CD1c-positive myeloid dendritic cell (primary cell): Measurements from ENCODE around the gene MPST.

Source experiments
- DNase-seq: peaks from one replicate; pipeline ENCODE4 v3.0.0-alpha.2; 2016; ENCODE audit errors: extremely low spot score

Gene MPST

DNA sequence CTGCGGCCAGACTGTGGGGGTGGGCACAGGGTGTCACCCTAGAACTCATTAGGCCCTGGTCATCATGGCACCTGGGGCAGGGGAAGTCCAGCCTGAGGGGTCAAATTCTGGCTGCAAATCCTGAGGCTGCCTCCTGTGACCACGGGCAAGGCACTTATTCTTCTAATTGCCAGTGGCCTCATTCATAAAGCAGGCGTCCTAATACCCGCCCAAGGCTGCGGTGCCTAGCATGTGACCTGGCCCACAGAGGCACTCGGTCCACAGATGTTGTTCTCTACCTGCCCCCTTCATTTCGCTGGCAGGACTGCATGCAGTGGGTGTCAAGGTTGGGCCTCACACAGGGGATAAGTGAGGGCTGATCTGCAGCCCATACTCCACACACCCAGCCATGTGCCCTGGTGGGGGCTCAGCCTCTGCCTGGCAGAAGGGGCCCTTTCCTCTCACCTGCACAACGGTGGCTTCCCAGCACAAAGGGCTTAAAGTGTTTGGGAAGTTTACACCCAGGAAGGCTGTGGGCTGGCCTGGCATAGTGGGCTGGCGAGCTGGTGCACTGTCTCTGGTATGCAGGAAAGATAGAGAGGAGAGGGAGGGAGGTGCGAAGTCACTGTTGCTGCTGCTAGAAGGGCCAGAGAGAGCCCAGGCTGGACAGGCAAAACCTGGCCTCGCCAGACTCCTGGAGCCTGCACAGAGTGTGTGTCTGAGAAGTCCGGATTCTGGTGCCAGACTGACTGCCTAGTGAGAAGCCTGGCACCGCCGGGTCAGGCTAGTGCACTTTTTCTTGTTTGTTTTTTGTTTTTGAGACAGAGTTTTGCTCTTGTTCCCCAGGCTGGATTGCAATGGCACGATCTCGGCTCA lies 3.2 kb downstream of the MPST start:
- no peak for DNase-seq

DNA sequence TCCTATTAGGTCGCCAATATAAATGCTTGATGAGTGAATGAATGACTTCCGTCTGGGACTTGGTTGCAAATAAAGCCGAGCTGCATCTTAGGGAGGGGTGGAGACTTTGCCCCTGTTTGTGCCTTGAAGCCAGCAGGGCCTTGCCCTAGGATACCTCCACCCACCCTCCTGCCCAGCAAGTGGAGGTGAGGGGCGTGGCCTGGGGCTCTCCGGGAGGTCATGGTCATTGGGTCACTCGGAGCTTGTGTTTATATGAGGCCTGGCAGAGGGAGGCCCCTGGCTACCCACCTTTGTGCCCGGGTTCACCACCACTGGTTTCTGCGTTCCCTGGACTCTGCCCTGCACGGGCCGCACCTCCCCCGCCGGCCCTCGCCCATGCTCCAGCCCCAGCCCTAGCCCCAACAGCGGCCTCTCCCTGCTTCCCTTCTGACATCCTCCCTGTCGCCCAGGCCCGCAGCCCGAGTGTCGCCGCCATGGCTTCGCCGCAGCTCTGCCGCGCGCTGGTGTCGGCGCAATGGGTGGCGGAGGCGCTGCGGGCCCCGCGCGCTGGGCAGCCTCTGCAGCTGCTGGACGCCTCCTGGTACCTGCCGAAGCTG lies 4.3 kb downstream of the MPST start:
- no peak for DNase-seq

DNA sequence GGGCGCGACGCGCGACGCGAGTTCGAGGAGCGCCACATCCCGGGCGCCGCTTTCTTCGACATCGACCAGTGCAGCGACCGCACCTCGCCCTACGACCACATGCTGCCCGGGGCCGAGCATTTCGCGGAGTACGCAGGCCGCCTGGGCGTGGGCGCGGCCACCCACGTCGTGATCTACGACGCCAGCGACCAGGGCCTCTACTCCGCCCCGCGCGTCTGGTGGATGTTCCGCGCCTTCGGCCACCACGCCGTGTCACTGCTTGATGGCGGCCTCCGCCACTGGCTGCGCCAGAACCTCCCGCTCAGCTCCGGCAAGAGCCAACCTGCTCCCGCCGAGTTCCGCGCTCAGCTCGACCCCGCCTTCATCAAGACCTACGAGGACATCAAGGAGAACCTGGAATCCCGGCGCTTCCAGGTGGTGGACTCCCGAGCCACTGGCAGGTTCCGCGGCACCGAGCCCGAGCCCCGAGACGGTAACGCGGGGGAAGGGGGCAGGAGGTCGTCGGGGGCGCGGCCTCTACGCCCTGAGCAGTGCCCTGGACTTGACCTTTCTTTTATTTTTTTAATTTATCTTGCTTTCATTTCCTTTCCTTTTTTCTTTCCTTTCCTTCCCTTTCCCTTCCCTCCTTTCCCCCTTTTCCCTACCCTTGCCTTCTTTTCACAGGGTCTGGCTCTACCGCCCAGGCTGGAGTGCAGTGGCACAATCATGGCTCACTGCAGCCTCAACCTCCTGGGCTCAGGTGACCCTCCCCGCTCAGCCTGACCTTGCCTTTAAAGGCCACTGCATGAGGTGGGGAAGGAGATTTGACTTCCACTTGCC lies 5.0 kb downstream of the MPST start:
- DNase-seq, result no peak

DNA sequence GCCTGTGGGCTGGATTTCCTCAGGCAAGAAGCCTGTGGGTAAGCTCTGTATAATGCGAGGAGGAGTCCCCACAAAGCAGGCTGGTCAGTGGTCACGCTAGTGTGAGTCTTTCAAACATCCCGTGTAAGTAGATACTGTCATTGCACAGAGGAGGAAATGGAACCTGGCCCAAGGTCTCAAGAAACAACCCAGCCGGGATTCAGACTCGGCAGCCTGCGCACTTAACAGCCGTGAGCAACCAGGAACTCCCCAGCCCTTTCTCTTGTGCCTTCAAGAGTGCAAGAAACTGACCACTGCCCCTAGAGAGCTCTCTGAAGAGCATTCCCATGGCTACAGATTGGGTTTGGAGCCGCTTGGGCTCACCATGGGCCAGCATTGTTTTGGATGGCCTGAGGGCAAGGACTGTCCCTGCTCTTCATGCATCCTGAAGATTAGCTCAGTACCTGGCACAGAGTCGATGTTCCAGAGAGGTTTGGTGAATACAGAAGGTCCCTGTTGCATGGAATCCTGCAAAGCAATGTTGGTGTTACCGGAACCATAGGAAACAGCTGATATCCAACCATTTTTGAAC lies 6.0 kb downstream of the MPST start:
- DNase-seq, result no peak

DNA sequence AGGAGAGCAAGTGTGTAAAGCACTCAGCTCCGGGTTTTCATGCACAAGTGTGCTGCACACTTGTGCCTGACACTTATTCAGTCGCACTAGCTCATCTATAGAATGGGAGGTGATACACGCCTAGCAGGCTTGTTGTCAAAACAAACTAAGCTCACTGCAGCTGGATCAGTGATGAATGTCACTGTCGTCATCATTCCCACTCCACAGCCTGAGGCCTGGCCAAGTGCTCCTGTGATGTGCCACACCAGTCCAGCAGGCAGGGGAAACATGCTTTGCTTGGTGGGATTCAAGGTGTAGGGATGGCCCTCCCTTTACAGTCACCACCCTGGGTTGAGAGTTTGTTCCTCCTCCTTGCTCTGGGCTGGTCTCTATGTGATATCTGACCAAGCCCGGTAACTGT lies 6.8 kb downstream of the MPST start:
- no peak for DNase-seq

DNA sequence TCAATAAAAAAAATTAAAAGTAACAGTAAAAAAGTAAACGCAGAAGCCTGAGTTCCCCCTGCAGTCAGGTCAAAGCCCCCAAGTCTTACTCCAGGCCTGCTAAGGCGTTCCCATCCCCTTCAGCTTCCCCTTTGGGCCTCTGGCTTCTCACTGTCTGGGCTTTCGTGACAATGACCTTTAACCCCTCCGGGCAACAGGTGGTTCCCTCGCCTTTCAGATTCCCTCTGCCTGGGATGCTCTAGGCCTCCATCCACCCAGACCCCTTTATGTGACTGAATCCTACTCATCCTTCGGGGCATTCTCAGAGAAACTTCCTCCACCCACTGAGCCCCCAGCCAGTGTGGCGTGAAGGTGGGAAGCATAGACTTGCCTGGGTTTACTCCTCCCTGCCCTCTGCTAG lies 8.0 kb downstream of the MPST start:
- DNase-seq, result no peak

DNA sequence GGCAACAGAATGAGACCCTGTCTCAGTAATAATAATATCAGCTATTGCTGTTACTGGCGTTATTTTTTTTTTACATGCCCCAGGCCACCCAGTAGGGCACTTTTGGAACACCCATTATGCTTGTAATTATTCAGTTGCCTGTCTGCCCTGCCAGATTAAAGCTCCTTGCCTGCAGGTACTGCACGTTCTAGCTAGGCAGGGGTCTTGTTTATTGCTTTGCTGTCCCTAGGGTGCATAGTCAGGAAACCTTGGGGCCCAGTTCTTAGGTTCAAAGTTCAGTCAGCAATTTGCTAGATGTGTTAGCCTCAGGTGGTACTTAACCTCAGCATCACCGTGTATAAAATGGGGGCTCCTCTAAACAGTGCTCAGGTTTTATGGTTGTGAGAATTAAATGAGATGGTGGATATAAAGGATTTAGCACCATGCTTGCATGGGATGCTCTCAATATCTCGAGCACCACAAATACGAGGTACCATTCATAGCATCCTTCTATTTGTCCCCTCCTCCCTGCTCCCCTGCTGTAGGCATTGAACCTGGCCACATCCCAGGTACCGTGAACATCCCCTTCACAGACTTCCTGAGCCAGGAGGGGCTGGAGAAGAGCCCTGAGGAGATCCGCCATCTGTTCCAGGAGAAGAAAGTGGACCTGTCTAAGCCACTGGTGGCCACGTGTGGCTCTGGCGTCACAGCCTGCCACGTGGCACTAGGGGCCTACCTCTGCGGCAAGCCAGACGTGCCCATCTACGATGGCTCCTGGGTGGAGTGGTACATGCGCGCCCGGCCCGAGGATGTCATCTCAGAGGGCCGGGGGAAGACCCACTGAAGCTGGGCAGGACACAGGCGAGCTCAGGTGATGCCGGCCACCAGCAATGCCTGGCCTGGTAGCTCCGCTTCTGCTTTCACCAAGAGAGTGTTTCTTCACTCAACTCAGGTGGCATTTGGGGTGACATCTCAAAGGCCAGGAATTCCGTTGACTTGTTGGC lies 9.4 kb downstream of the MPST start:
- no peak for DNase-seq

DNA sequence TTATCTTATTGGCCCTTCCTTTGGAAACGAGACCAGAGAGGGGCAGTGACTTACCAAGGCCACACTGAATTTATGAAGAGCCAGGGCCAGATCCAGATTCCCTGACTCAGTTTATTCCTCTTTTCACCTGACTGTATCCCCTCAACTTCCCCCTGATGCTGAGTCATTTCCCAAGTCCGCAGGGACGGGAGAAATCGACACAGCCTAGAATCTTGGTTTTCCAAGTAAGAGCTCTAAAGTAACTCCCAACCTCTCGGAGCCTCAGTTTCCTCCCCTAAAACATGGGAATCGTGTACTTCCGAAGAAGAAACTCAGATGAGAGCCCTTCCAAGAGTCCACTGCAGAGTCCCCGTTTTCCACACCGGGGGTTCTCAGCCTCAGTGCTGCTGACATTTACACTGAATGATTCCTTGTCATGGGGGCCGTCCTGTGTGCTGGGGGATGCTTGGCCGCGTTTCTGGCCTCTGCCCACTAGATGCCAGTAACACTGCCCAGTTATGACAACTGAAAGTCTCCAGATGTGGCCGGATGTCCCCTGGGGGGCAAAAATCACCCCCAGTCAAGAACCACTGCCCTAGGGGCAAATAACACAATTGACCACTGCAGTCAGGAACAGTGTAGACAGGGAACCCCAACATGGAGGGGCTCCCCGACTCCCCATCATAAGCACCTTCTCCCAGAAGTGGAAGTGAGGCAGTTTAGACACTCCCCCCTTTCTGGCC lies 11.2 kb downstream of the MPST start:
- DNase-seq, result no peak

DNA sequence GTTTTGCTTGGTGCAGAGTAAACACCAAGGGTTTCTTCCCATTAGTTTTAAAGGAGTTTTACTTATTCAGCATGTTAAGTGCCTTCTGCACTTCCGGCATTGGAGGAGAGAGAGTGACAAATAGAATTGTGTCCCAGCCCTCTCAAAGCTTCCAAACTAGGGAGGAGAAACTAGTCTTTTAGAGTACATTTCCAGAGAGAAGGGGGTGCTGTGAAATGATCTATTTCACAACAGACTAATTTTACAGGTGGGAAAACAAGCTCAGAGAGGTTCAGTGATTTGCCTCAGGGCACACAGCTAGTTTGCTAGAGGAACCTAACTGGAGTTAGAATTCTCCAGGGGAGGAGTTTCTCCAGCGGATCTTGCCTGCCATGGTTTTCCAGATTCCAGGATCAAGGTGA lies 12.6 kb downstream of the MPST start:
- DNase-seq, result no peak

DNA sequence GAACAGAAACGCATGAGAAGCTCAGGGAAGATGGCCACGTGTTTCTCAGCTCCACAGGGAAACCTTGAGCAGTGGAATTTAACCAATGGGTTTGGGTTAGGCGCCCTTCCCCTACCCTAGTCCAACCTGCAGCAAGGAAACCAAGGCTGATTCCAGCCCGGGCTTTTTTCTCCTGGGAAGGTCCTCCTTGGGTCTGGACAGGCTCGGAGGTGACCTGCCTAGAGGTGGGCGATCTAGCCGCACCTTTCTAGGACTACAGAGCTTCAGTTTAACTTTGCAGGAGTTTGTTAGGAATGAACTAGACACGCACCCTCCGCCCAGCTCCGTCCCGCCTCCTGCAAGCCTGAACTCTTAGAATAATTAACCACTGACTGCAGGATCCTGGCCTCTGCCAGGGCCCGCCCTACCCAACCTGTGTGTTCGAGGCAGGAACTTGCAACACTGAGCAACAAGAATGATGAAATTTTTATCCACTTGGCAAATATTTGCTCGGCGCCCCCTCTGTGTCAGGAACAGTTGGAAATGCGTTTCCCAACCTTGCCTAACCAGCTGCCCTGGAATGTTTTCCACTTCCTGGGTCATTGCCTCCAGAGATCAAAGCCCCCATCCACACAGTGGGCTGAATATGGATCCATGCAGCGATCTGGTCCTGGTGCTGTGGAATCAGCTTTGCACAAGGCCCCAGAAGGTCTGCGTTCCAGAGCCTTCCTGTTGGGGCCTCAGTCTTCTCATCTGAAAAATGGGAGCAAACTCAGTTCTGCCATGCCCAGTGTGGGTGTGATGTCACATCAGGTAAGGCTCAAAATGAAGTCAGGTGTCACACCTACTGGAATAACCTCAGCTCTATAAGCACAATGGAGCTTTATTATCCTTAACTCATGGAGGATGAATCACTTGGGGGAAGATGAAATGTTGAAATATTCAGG lies 13.3 kb downstream of the MPST start:
- DNase-seq, result no peak

DNA sequence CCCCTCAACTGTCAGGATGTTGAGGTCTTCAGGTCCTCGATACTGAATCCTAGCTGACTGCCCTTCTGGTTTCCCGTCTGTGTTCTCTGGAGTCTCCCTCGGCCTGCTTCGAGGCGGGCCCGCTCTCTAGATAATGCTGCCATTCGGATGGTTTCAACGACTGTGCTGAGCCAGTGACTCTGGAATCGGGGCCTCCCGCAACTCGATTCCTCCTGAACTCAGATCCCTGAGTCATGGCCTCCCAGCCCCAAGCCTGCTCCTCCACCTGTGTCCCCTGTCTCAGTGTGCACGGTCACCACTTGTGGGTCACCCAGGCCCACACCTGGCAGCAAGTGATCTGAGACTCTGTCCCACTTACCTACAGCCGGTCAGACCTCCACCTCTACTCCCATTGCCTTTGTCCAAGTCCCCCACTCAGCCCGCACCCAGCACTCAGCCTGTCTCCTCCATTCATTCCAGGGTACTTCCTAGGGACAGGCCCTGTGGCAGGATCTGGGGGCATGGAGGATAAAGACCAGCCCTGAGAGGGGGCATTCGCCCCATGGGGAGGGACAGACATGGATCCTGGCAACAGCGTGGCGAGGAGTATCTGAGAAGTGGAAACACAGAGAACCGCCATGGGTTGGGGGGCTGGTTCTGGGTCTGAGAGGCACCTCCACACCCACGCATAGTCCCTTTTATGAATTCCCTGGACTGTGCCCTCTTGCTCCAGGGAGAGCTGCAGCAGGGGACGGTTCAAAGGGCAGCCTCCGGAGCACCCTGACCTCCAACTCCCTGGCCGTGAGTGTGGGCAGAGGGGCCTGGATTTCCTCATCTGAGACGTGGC lies 14.3 kb downstream of the MPST start:
- no peak for DNase-seq

DNA sequence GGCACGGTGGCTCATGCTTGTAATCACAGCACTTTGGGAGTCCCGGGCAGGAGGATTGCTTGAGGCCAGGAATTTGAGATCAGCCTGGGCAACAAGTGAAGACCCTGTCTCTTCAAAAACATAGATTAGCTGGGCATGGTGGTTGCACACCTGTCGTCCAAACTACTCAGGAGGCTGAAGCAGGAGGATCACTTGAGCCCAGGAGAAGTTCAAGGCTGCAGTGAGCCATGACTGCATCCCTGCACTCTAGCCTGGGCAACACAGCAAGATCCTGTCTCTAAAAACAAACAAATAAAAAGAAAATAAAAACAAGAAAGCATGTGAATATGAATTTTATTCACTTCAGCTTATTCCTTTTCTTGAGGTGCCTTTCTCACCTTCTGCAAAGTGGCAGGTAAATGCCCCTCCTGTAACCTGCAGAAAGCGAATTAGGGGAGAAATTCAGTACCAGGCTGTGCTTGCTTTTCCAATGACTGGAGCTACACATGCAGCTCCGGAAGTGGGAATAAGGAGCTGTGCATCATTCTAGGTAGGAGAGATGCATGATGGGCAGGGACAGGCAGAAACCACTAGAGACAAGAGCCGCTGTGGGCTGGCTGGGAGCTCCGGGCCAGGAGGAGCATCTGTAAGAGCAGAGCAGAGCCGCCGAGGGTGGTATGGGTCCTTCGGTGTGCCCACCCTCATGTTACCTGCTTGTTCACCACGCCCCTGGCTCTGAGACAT lies 17.3 kb downstream of the MPST start:
- DNase-seq, result no peak

DNA sequence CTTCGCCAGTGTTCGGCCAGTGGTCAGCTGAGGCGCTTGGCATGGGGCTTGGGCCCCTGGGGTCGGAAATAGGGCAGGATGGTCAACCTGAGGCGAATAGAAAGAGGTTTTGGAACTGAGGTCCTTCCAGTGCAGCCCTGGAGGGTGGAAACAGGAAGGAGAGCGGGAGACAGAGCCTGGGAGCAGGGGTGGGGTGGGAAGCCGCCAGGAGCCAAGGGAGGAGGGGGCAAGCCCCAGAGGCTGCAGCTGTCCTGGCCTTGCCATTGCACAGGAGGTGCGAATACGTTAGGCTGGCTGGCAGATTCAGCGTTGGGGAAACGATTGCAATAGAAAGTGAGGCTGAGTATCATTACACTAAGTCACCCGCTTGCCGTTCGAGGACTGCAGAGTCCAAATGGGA lies 18.1 kb downstream of the MPST start:
- no peak for DNase-seq

DNA sequence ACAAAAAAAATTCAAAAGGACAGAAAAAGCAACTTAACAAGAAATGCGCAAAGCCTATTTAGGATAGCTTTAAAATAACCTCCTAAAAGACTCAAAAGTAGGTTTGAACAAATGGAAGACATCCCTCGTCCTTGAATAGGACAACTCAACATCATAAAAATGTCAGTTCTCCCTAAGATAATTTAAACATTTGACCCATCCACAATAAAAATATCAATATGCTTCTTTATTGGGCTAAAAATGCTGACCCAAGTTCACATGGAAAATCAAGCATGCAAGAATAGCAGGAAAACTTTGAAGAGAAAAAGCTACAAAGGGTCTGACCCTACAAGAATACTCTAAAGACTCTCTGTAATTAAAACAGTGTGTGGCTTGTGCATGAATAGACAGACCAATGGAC lies 19.9 kb downstream of the MPST start:
- DNase-seq, result no peak

DNA sequence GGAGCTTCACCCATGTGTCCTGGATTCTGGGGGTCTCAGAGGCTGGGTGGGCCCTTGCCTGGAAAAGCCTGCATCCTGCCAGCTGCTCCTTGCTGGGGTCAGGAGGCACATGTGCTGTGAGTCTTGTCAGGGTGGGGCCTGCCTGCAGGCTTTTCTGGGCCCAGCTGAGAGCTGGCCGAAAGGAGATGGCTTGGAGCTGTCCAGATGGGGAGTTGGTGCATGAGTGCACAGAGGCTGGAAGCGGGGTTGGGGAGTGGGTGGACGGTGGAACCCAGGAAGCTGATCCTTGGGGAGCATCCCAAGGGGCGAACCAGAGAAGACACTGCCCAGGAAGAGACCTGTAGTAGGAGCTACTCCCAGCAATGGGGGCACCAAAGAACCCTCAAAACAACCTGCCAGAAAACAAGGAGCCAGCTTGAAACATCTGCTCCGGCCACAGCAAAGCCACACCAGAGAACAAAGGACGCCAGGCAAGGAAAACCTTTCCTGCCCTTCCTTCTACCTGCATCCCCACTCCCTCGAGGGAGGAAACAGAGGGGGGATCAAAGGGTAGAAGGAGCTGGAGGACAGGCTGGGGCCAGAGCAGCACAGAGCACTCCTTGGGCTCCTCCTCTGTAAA lies 23.8 kb downstream of the MPST start:
- DNase-seq, result no peak

DNA sequence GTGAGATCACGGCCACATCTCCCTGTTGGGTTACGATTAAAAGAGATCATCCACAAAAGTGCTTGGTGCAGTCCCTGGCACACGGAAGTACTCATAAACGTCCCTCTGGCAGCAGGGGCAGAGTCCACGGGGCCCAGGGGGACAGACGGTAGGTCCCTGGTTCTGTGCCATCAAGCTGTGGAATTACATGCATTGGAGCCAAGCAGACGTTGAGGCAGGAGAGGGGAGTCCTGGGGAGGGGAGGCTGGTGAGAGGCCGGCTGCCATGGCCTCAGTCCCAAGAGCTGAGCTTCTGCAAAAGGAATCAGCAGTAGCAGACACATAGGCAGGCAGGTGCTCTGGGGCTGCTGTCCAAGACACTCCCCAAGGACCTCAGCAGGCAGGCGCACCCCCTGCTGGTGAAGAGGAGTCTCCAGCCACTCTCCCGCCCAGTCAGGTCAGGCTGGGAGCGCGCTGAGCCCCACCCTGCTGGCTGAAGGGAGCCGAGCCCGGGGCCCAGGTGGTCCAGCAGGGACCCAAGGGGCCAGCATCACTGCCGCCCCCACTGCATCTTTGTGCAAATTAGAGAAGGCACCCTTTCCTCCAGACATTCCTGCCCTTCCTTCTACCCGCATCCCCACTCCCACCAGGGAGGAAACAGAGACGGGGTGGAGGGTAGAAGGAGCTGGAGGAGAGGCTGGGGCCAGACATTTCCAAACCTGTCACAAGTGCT lies 24.4 kb downstream of the MPST start:
- DNase-seq, result peak; percentile 63
